NCI-H510A (cell line): ENCODE results near the gene NKAIN4.

Source experiments
- DNase-seq: peaks from one replicate; lab custom pipeline; 2025; lab: John Stamatoyannopoulos, UW

NKAIN4 gene

DNA sequence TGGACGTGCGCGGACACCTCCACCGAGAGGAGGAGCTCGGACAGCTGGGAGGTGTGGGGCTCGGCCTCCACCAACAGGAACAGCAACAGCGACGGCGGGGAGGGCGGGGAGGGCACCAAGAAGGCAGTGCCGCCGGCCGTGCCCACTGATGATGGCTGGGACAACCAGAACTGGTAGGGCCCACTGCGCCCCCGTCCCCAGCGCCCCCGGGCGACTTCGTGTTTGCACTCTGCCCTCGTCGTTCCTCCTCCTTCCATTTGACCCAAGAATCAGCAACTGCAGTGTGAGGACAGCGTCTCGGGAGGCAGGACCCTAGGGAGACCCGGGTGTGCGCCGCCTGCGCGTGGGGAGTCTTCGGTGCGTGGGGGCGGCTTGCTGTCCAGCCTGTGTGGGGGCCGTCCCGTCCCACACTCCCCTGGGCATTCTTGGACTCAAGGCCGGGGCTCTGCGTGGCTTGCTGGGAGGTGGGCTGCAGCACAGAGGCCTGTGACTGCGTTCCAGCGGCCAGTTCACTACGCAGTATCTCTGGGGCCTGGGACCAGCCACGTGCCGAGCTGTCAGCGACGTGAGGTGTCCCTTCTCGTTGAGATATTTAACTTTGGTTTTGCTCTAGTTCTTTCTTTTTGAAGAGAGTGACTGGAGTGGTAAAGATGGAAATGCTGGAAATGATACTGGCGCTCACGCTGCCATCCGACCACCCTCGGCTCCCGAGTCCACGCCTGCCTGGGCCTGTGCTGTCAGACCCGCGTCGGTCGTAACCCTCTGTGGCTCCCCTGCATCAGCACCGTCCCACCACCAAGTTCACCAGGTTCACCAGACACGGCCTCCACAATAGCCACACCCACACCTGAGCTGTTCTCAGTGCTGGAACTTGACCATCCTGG is 33.7 kb upstream of the NKAIN4 start:
- no peak for DNase-seq

- DNase-seq = no peak
Observed at GRCh38 chr20:63286781-63287696, 32.8 kb upstream of the NKAIN4 start.

- DNase-seq = no peak
Observed at GRCh38 chr20:63285636-63286615, 31.7 kb upstream of the NKAIN4 start.

GRCh38 chr20:63284981-63285524 is 30.8 kb upstream of the NKAIN4 start:
- DNase-seq = no peak

GRCh38 chr20:63284544-63284949 is 30.3 kb upstream of the NKAIN4 start:
- no peak for DNase-seq

- no peak for DNase-seq
Observed at GRCh38 chr20:63284083-63284440, 29.8 kb upstream of the NKAIN4 start.

GRCh38 chr20:63283397-63284082 is 29.3 kb upstream of the NKAIN4 start:
- DNase-seq = no peak

- no peak for DNase-seq
Observed at GRCh38 chr20:63282946-63283345, 28.7 kb upstream of the NKAIN4 start.

- no peak for DNase-seq
Observed at GRCh38 chr20:63281742-63282665, 27.7 kb upstream of the NKAIN4 start.

- no peak for DNase-seq
Observed at GRCh38 chr20:63280929-63281545, 26.8 kb upstream of the NKAIN4 start.

GRCh38 chr20:63280371-63280770 is 26.1 kb upstream of the NKAIN4 start:
- no peak for DNase-seq

- no peak for DNase-seq
Observed at GRCh38 chr20:63279931-63280330, 25.7 kb upstream of the NKAIN4 start.

DNA sequence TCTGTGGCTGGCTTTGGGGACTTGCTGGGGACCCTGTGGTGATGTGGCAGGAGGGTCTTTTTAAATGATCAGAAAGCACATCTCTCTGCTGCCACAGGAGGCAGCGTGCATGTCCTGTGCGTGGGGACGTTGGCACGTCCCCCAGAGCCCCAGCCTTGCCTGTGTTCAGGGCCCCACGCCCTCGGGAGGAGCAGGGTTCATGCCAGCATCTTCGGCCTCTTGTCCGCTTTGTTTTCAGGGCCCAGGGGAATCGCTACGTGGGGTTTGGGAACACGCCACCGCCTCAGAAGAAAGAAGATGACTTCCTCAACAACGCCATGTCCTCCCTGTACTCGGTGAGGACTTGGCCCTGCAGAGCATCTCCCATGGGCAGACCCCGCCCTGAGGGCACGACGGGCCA is 24.4 kb upstream of the NKAIN4 start:
- DNase-seq = no peak

- no peak for DNase-seq
Observed at GRCh38 chr20:63277466-63278272, 23.4 kb upstream of the NKAIN4 start.

DNA sequence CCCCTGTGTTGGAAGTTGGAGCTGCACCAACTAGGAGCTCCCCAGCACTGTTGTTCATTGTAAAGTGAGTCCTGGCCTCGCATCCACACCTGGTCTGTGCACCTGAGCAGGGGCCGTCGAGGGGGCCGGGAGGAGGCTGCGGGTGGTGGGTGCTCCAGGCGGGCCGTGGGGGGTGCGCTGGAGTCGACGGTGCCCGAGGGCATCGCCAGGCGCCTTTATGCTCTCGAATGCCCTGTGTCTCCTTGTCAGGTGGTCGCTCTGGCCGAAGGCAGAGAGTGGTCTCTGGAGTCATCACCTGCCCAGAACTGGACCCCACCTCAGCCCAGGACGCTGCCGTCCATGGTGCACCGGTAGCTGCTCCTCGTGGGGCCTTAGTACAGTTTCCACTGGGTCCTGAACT is 22.7 kb upstream of the NKAIN4 start:
- DNase-seq = no peak

DNA sequence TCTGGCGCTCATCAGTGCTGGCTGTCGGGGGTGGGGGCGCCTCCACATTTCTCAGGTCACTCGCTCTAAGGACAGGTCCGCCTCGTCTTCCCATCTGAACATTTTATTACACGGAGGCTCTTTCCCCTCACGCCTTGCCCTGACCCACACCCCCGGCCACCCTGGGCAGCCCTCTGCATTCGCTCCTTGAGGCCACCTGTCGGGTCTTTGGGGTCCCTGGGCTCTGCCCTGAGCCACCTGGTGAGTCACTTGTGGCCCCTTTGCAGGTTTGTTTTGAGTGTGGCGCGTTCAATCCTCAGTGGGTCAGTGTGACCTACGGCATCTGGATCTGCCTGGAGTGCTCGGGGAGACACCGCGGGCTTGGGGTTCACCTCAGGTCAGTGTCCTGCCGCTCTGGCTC is 21.6 kb upstream of the NKAIN4 start:
- DNase-seq = no peak

DNA sequence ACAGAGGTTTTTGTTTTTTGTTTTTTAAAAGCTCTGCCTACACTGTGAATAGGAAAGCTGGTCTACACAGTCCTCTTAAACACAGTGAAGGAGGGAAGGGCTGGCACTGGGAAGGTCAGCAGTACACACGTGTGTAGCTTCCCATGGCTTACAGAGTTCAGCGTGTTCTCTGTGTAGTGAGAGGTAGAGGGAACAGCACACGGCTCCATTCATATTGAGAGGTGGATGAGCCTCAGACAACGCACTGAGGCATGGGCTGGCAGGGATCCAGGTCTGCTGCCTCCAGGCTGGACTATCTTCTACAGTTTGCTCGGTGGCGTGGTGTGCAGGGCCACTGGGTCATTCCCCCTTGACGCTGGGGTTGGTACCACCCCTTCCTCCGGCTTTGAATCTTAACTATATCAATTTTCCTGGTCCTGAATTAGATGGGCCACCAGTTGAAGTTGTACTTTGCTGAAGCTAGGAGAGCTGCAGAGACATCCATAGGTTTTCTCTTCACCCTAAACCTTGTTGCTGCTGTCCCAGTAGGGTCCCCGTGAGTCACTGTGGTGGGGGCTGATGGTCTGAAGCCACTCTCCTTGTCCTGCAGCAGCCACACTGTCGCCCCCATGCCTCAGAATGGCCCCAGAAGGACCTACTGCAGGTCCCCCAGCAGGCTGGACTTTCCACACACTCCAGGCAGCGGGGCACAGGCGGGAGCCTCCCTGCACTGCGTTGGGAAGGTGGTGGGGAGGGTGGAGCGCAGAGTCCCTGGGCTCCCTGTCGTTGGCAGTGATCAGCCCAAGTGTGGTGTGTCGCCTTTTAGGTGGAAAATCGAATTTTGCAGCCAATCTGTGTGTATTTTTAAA is 20.3 kb upstream of the NKAIN4 start:
- no peak for DNase-seq
